HepG2 (cell line): ENCODE data around the gene CASP5. TPM values are rescaled to one million over a fixed set of nuclear protein-coding genes. Genes with fewer than 3 reads are reported as not detected.
A peak's percentile ranks its signal among the peaks of the same experiment; 100 is the strongest.

ENCODE experiments used
- FOXJ3 ChIP-seq: sonication (generic); formaldehyde crosslinking; IDR thresholded peaks from 2 replicates; pipeline ENCODE4 v1.4.0; 2020; ENCODE audit warnings: missing genetic modification reagents, mild to moderate bottlenecking, borderline replicate concordance
- KLF9 ChIP-seq: IDR thresholded peaks from 2 replicates; pipeline ENCODE4 v1.6.1; 2016; ENCODE audit warnings: low read depth
- MED8 ChIP-seq: sonication (generic); formaldehyde crosslinking; IDR thresholded peaks from 2 replicates; pipeline ENCODE4 v1.8.1; 2023; ENCODE audit warnings: mild to moderate bottlenecking, missing genetic modification reagents; ENCODE audit not compliant: insufficient replicate concordance
- PAWR ChIP-seq: sonication (generic); formaldehyde crosslinking; IDR thresholded peaks from 2 replicates; pipeline ENCODE4 v1.4.0; 2020; ENCODE audit warnings: missing genetic modification reagents, mild to moderate bottlenecking, borderline replicate concordance
- SNRNP70 ChIP-seq: fragments of 200-400 bp; formaldehyde crosslinking; IDR thresholded peaks from 2 replicates; pipeline ENCODE4 v1.6.1; 2017; ENCODE audit warnings: mild to moderate bottlenecking, low read depth, low read length, moderate library complexity
- TCF12 ChIP-seq, 2 experiments: fragments of 450-650 bp in 1 of 2; sonication (generic) in 1 of 2; formaldehyde crosslinking in 1 of 2; IDR thresholded peaks; 2 replicates each; pipeline versions ENCODE4 v1.6.1 to v1.8.0; 2017 to 2022; ENCODE audit warnings: antibody characterized with exemption in 1 of 2, mild to moderate bottlenecking in 1 of 2, missing genetic modification reagents in 1 of 2, moderate library complexity in 1 of 2
- ZFP36L1 ChIP-seq: sonication (generic); formaldehyde crosslinking; IDR thresholded peaks from 2 replicates; pipeline ENCODE4 v1.8.0; 2022; ENCODE audit warnings: mild to moderate bottlenecking, missing genetic modification reagents, moderate library complexity
- ZFP90 ChIP-seq: sonication (generic); formaldehyde crosslinking; IDR thresholded peaks from 2 replicates; pipeline ENCODE4 v1.8.0; 2022; ENCODE audit warnings: missing genetic modification reagents, mild to moderate bottlenecking, inconsistent platforms, borderline replicate concordance
- ZNF264 ChIP-seq: sonication (generic); formaldehyde crosslinking; IDR thresholded peaks from 2 replicates; pipeline ENCODE4 v1.4.0; 2020; ENCODE audit warnings: missing genetic modification reagents
- ZNF274 ChIP-seq: sonication (generic); formaldehyde crosslinking; IDR thresholded peaks from 2 replicates; pipeline ENCODE4 v1.5.1; 2020; ENCODE audit warnings: mild to moderate bottlenecking, missing genetic modification reagents
- ZNF326 ChIP-seq: sonication (generic); formaldehyde crosslinking; IDR thresholded peaks from 2 replicates; pipeline ENCODE4 v1.4.0; 2020; ENCODE audit warnings: missing genetic modification reagents, borderline replicate concordance
- ZNF629 ChIP-seq: sonication (generic); formaldehyde crosslinking; conservative IDR thresholded peaks from 2 replicates; pipeline ENCODE4 v1.5.0; 2020; ENCODE audit warnings: missing genetic modification reagents
- ZNF747 ChIP-seq: sonication (generic); formaldehyde crosslinking; IDR thresholded peaks from 2 replicates; pipeline ENCODE4 v1.8.1; 2023; ENCODE audit warnings: missing genetic modification reagents, mild to moderate bottlenecking, borderline replicate concordance
- polyA plus RNA-seq, 8 experiments: library from polyadenylated mRNA; depleted of rRNA in 3 of 8; stranded (reverse) in 7 of 8; unstranded in 1 of 8; fragments of >200 nt; fragmentation: Illumina TruSeq in 4 of 8; extraction: Trizol in 4 of 8; gene quantifications; 2 replicates each; pipeline versions ENCODE4 v1.2.1 to v1.2.3, GENCODE V29; 2011 to 2016; ENCODE audit warnings: low read depth in 4 of 8, missing spikeins in 1 of 8, mixed read lengths in 1 of 8; ENCODE audit not compliant: insufficient read depth in 1 of 8
- total RNA-seq, 5 experiments: library from RNA; depleted of rRNA; stranded (reverse); fragments of >200 nt; fragmentation: Illumina TruSeq; extraction: Trizol; gene quantifications; 2 replicates each; pipeline ENCODE4 v1.2.3, GENCODE V29; 2016; ENCODE audit warnings: low read depth in 1 of 5
- TF ChIP-seq, protein P1 (sequence below): sonication (generic); formaldehyde crosslinking; IDR thresholded peaks from 2 replicates; pipeline ENCODE4 v1.4.0; 2020; ENCODE audit warnings: mild to moderate bottlenecking, missing genetic modification reagents
- TF ChIP-seq, protein P2 (sequence below), 2 experiments: sonication (generic) in 1 of 2; formaldehyde crosslinking in 1 of 2; IDR thresholded peaks; 2 replicates each; pipeline versions ENCODE4 v1.6.1 to v1.9.0; 2014 to 2022; ENCODE audit warnings: antibody characterized with exemption in 1 of 2, borderline replicate concordance in 1 of 2, inconsistent platforms in 1 of 2, low read depth in 1 of 2, missing genetic modification reagents in 1 of 2

CASP5 gene
- total and polyA plus RNA-seq, 2 of the 13 experiments (the other 11 are each of a cell fraction or from before 2014, with no cell fraction given): not detected

DNA sequence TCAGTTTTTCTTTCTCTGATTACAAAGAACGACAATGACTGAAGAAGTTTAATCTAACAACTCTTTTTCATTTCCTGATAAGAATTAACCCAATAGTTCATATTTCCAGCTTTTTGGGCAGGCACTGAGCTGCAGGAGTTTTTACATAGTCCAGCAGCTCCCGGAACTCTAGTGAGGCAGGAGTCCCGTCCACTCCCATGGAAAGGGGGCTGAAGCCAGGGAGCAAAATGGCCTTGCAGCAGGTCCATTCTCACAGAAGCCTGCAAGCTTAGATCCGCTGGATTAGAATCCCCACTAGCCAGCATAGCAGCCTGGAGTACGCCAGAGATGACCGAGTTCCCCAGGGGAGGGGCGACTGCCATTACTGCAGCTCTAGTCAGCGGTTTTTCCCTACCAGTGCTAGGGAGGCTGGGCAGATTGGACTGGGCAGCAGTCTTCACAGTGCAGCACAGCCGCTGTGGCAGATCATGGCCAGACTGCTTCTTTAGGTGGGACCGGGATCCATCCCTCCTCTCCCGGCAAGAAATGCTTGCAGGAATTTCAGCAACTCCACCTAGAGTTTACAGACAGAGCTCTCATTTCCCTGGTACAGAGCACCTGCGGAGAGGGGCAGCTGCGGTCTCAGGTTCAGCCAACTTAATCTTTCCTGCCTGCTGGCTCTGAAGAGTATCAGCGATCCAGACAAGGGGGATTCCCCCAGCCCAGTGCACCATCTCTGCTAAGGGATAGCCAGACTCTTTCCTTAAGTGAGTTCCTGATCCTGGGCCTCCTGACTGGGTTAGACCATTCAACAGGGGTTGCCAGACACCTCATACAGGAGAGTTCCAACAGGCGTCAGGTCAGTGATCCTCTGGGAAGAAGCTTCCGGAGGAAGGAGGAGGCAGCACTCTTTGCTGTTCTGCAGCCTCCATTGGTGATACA is 53.9 kb downstream of the CASP5 start (continued):
- TF ChIP-seq, protein P1, sequence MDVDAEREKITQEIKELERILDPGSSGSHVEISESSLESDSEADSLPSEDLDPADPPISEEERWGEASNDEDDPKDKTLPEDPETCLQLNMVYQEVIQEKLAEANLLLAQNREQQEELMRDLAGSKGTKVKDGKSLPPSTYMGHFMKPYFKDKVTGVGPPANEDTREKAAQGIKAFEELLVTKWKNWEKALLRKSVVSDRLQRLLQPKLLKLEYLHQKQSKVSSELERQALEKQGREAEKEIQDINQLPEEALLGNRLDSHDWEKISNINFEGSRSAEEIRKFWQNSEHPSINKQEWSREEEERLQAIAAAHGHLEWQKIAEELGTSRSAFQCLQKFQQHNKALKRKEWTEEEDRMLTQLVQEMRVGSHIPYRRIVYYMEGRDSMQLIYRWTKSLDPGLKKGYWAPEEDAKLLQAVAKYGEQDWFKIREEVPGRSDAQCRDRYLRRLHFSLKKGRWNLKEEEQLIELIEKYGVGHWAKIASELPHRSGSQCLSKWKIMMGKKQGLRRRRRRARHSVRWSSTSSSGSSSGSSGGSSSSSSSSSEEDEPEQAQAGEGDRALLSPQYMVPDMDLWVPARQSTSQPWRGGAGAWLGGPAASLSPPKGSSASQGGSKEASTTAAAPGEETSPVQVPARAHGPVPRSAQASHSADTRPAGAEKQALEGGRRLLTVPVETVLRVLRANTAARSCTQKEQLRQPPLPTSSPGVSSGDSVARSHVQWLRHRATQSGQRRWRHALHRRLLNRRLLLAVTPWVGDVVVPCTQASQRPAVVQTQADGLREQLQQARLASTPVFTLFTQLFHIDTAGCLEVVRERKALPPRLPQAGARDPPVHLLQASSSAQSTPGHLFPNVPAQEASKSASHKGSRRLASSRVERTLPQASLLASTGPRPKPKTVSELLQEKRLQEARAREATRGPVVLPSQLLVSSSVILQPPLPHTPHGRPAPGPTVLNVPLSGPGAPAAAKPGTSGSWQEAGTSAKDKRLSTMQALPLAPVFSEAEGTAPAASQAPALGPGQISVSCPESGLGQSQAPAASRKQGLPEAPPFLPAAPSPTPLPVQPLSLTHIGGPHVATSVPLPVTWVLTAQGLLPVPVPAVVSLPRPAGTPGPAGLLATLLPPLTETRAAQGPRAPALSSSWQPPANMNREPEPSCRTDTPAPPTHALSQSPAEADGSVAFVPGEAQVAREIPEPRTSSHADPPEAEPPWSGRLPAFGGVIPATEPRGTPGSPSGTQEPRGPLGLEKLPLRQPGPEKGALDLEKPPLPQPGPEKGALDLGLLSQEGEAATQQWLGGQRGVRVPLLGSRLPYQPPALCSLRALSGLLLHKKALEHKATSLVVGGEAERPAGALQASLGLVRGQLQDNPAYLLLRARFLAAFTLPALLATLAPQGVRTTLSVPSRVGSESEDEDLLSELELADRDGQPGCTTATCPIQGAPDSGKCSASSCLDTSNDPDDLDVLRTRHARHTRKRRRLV (CRISPR knock-in tag): no peak
- TF ChIP-seq FOXJ3 (CRISPR knock-in tag): no peak
- TF ChIP-seq PAWR (CRISPR knock-in tag): no peak
- no peak for TF ChIP-seq TCF12 (IDR thresholded peaks at IDR 0.05)
- no peak for TF ChIP-seq TCF12 (CRISPR knock-in tag; IDR thresholded peaks at IDR 0.05)
- no peak for TF ChIP-seq MED8 (CRISPR knock-in tag)
- TF ChIP-seq ZFP36L1 (CRISPR knock-in tag): no peak
- TF ChIP-seq, protein P2, sequence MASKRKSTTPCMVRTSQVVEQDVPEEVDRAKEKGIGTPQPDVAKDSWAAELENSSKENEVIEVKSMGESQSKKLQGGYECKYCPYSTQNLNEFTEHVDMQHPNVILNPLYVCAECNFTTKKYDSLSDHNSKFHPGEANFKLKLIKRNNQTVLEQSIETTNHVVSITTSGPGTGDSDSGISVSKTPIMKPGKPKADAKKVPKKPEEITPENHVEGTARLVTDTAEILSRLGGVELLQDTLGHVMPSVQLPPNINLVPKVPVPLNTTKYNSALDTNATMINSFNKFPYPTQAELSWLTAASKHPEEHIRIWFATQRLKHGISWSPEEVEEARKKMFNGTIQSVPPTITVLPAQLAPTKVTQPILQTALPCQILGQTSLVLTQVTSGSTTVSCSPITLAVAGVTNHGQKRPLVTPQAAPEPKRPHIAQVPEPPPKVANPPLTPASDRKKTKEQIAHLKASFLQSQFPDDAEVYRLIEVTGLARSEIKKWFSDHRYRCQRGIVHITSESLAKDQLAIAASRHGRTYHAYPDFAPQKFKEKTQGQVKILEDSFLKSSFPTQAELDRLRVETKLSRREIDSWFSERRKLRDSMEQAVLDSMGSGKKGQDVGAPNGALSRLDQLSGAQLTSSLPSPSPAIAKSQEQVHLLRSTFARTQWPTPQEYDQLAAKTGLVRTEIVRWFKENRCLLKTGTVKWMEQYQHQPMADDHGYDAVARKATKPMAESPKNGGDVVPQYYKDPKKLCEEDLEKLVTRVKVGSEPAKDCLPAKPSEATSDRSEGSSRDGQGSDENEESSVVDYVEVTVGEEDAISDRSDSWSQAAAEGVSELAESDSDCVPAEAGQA (IDR thresholded peaks at IDR 0.05; ENCODE audit: low read depth): no peak
- TF ChIP-seq, protein P2 (CRISPR knock-in tag; IDR thresholded peaks at IDR 0.05; ENCODE audit: borderline replicate concordance): no peak
- no peak for TF ChIP-seq ZFP90 (CRISPR knock-in tag)
- no peak for TF ChIP-seq SNRNP70
- no peak for TF ChIP-seq ZNF629 (CRISPR knock-in tag)
- TF ChIP-seq ZNF747 (CRISPR knock-in tag): no peak
- peak; percentile 73; the same call in 1 of the 2 replicates for TF ChIP-seq ZNF264 (CRISPR knock-in tag)
- no peak for TF ChIP-seq ZNF326 (CRISPR knock-in tag)
- no peak for TF ChIP-seq KLF9 (CRISPR knock-in tag)
- TF ChIP-seq ZNF274: no peak; the same call in 1 of the 2 replicates
